Upper lobe of right lung (tissue), 1 donor: Measurements from ENCODE around the gene PODNL1. TPM values are rescaled to one million over a fixed set of nuclear protein-coding genes. Genes with fewer than 3 reads are reported as not detected.

Experiments used
- ATAC-seq: fragments of 200-7000 bp; cut with Tn5 transposase; one replicate; pipeline ENCODE4 v1.9.1; 2020; ENCODE audit warnings: mild to moderate bottlenecking, moderate library complexity
- DNase-seq: peaks from one replicate; pipeline ENCODE4 v3.0.0-alpha.2; 2020
- H3K27ac ChIP-seq: fragments of 200-600 bp; one replicate; pipeline ENCODE4 v1.8.0; 2022
- H3K27me3 ChIP-seq: fragments of 200-600 bp; one replicate; pipeline ENCODE4 v1.8.0; 2022; ENCODE audit warnings: mild to moderate bottlenecking
- H3K36me3 ChIP-seq: fragments of 200-600 bp; one replicate; pipeline ENCODE4 v1.8.0; 2022
- H3K4me1 ChIP-seq: fragments of 200-600 bp; one replicate; pipeline ENCODE4 v1.8.0; 2022
- H3K4me3 ChIP-seq: fragments of 200-600 bp; one replicate; pipeline ENCODE4 v1.8.0; 2022; ENCODE audit warnings: mild to moderate bottlenecking
- H3K9me3 ChIP-seq: fragments of 200-600 bp; one replicate; pipeline ENCODE4 v1.8.0; 2022
- intact Hi-C: fragments of 100-400 bp; cut with DNase I; formaldehyde crosslinking; loops from one replicate; pipeline ENCODE4 v1.11.0; 2022
- total RNA-seq: library from RNA; stranded (reverse); fragmentation: NEBNext Ultra II Directional; extraction: Animal tissue kit (Norgen Biotek cat#: 25700); gene quantifications from one replicate; pipeline ENCODE4 v1.2.1, GENCODE V29; 2021
- TF ChIP-seq, protein P1 (sequence below): fragments of 200-600 bp; IDR thresholded peaks from one replicate; pipeline ENCODE4 v1.8.0; 2022; ENCODE audit warnings: antibody characterized with exemption
- donor health status: DM: no; HTN: yes; CAD: no; lungs with severe emphysema.

Gene PODNL1
- total RNA-seq, 1 donor from 2014 or later: 2.8 TPM

GRCh38 chr19:13881251-13881691 lies 56.9 kb downstream of the PODNL1 start:
- DNase-seq: no peak
- Histone ChIP-seq H3K9me3 (no peaks in the 10 kb centered on the region), H3K4me1 (peaks cover 22% of the 10 kb centered on the region), H3K27ac (peak overlapping the region; percentile 30), H3K36me3 (no peaks in the 10 kb centered on the region), H3K4me3 (no peak overlapping the region), H3K27me3 (no peaks in the 10 kb centered on the region)
- intact Hi-C loops: no loop called here
- TF ChIP-seq, protein P1, sequence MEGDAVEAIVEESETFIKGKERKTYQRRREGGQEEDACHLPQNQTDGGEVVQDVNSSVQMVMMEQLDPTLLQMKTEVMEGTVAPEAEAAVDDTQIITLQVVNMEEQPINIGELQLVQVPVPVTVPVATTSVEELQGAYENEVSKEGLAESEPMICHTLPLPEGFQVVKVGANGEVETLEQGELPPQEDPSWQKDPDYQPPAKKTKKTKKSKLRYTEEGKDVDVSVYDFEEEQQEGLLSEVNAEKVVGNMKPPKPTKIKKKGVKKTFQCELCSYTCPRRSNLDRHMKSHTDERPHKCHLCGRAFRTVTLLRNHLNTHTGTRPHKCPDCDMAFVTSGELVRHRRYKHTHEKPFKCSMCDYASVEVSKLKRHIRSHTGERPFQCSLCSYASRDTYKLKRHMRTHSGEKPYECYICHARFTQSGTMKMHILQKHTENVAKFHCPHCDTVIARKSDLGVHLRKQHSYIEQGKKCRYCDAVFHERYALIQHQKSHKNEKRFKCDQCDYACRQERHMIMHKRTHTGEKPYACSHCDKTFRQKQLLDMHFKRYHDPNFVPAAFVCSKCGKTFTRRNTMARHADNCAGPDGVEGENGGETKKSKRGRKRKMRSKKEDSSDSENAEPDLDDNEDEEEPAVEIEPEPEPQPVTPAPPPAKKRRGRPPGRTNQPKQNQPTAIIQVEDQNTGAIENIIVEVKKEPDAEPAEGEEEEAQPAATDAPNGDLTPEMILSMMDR: no peak
- no peak for ATAC-seq

Other genes starting within 250 kb of the PODNL1 start
- 32.6 TPM for gene MRI1, start 173.9 kb downstream of the PODNL1 start, total RNA-seq
- gene C19orf53, start 164.0 kb downstream of the PODNL1 start, total RNA-seq: 77.8 TPM
- gene ZSWIM4, start 143.0 kb downstream of the PODNL1 start, total RNA-seq: 10.6 TPM
- not detected for gene NANOS3, start 61.3 kb downstream of the PODNL1 start, total RNA-seq
- 2.0 TPM for gene BRME1, start 32.3 kb downstream of the PODNL1 start, total RNA-seq
- 28.9 TPM for gene CC2D1A, start 32.2 kb downstream of the PODNL1 start, total RNA-seq
- gene DCAF15, start 14.1 kb upstream of the PODNL1 start, total RNA-seq: 35.1 TPM
- 17.8 TPM for gene RFX1, start 67.9 kb upstream of the PODNL1 start, total RNA-seq
- not detected for gene RLN3, start 89.7 kb upstream of the PODNL1 start, total RNA-seq
- 16.2 TPM for gene IL27RA, start 93.3 kb upstream of the PODNL1 start, total RNA-seq
- gene PALM3, start 123.7 kb upstream of the PODNL1 start, total RNA-seq: 10.0 TPM
- gene MISP3, start 134.4 kb upstream of the PODNL1 start, total RNA-seq: 6.7 TPM
- not detected for gene C19orf67, start 147.4 kb upstream of the PODNL1 start, total RNA-seq
- gene SAMD1, start 152.3 kb upstream of the PODNL1 start, total RNA-seq: 45.9 TPM
- gene PRKACA, start 179.3 kb upstream of the PODNL1 start, total RNA-seq: 85.7 TPM
- gene ASF1B, start 198.2 kb upstream of the PODNL1 start, total RNA-seq: 1.9 TPM